Activated CD4-positive, alpha-beta memory T cell treated with anti-CD3 and anti-CD28 coated beads, Interleukin-2, amount 10 ng/mL, durations not matched to agents 7 days and 5 days (primary cell): ENCODE measurements around the gene TCEA3. TPM values are rescaled to one million over a fixed set of nuclear protein-coding genes. Genes with fewer than 3 reads are reported as not detected.

ENCODE experiments used
- CTCF ChIA-PET: fragments of 350-600 bp; sonication (Branson Sonifier 250); formaldehyde crosslinking; loops from one replicate; lab custom pipeline; 2021; ENCODE audit warnings: antibody characterized with exemption, inconsistent platforms; lab: Charles Lee
- POLR2A ChIA-PET: fragments of 350-600 bp; sonication (Branson Sonifier 250); formaldehyde crosslinking; loops from one replicate; lab custom pipeline; 2021; ENCODE audit warnings: antibody characterized with exemption; lab: Charles Lee
- DNase-seq: peaks from one replicate; pipeline ENCODE4 v3.0.0-alpha.2; 2020
- H3K27ac Mint-ChIP-seq: one replicate; pipeline ENCODE4 v1.8.0; 2021; ENCODE audit warnings: mild to moderate bottlenecking, mixed read lengths
- H3K27me3 Mint-ChIP-seq: one replicate; pipeline ENCODE4 v1.8.0; 2021; ENCODE audit warnings: mixed read lengths
- H3K36me3 Mint-ChIP-seq: one replicate; pipeline ENCODE4 v1.8.0; 2021; ENCODE audit warnings: low read depth, mixed read lengths
- H3K4me1 Mint-ChIP-seq: one replicate; pipeline ENCODE4 v1.8.0; 2021; ENCODE audit warnings: mixed read lengths
- H3K4me3 Mint-ChIP-seq: one replicate; pipeline ENCODE4 v1.8.0; 2021; ENCODE audit warnings: mild to moderate bottlenecking, mixed read lengths
- H3K9me3 Mint-ChIP-seq: one replicate; pipeline ENCODE4 v1.8.0; 2021; ENCODE audit warnings: mixed read lengths
- total RNA-seq, 2 experiments: library from RNA; stranded (reverse); gene quantifications; one replicate each; pipeline ENCODE4 v1.2.3, GENCODE V29; 2021

The TCEA3 gene
- total RNA-seq, 2 experiments from 2014 or later = 1.2 to 1.7 TPM

DNA sequence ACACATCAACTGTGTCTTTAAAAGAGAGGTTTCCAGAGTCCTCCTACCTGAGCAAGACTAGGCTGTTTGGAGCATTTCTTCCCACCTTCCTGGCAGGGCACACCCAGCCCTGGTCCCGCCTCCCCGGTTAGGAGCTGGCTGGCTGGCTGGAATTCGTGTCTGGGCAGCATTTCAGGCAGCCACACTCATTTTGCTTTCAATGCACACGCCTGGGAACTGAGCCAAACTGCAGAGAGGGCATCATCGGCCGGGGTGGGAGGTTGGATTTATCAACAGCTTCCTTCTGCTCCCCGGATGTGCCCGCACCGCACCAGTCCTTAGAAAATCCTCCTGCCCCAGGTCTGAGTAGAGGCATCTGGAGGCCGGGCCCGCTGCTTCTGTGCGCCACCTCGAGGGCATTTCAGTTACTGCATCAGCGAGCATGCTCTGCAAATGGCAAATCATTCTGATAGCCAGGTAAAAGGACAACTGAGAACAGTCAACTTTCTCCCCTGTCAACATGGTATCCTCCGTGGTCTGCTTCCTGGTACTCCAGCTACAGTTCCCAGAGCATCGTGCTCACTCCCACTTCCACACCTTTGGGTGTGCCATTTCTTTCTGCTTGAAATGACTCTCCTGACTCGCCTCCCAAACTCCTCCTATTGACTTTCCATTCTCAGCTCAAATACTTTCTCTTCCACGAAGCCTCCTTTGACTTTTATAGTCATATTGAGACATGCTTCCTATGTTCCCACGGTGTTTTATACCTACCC, 20.6 kb downstream of the TCEA3 start:
- CTCF ChIA-PET = interaction anchor here (0.5 to 2.3 kb wide), 27 partner anchors 8 to 656 kb away, joined by 3 to 11 read pairs (median 3); partner anchors contain the start of gene HNRNPR
- no peaks in the 10 kb centered on the region for H3K36me3 Mint-ChIP-seq
- H3K27me3 Mint-ChIP-seq = no peaks in the 10 kb centered on the region
- H3K4me3 Mint-ChIP-seq = no peak overlapping the region
- DNase-seq = peak; percentile 87
- peaks cover 18% of the 10 kb centered on the region for H3K4me1 Mint-ChIP-seq
- POLR2A ChIA-PET = interaction anchor here (0.7 to 1.8 kb wide), 3 partner anchors 10 to 60 kb away, joined by 3 to 10 read pairs (median 3); partner anchors contain the start of gene HNRNPR
- H3K9me3 Mint-ChIP-seq = no peaks in the 10 kb centered on the region
- no peak overlapping the region for H3K27ac Mint-ChIP-seq

DNA sequence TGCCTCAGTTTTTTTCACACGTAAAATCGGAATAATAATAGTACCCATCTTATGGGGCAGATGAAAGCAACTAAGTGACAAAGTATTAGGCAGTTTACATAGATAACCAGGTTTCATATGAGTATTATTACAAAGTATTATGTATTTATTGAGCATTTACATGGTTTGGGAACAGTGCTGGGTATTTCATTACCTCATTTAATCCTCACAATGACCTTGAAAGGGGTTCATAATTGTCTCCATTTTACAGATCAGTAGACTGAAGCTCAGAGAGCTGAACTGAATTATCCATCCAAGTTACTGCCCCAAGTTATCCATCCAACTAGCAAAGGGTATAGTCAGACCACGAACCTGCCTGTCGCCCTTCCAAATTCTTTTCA, 21.2 kb downstream of the TCEA3 start:
- Mint-ChIP-seq H3K27ac (no peak overlapping the region), H3K9me3 (no peaks in the 10 kb centered on the region), H3K4me3 (no peak overlapping the region), H3K36me3 (no peaks in the 10 kb centered on the region), H3K27me3 (no peaks in the 10 kb centered on the region), H3K4me1 (peaks cover 18% of the 10 kb centered on the region)
- ChIA-PET POLR2A (interaction anchor here (1.3 to 1.8 kb wide), 2 partner anchors 35 to 59 kb away, joined by 3 to 10 read pairs; partner anchors contain the start of gene HNRNPR), CTCF (interaction anchor here (0.6 to 2.3 kb wide), 23 partner anchors 8 to 655 kb away, joined by 3 to 11 read pairs (median 3); partner anchors contain the start of gene HNRNPR)
- no peak for DNase-seq

- ChIA-PET POLR2A (interaction anchor here (1.8 kb wide), 1 partner anchor 59 kb away, joined by 10 read pairs; the partner anchor contains the start of gene HNRNPR), CTCF (interaction anchor here (0.8 to 2.3 kb wide), 5 partner anchors 19 to 137 kb away, joined by 3 to 11 read pairs (median 3); partner anchors contain the start of gene HNRNPR)
- H3K27ac Mint-ChIP-seq = no peak overlapping the region
- no peaks in the 10 kb centered on the region for H3K36me3 Mint-ChIP-seq
- DNase-seq = no peak
- no peaks in the 10 kb centered on the region for H3K9me3 Mint-ChIP-seq
- peaks cover 18% of the 10 kb centered on the region for H3K4me1 Mint-ChIP-seq
- no peaks in the 10 kb centered on the region for H3K27me3 Mint-ChIP-seq
- no peak overlapping the region for H3K4me3 Mint-ChIP-seq
These were observed 21.6 kb downstream of the TCEA3 start for GRCh38 chr1:23403038-23403336.

GRCh38 chr1:23402286-23403037, 22.1 kb downstream of the TCEA3 start:
- peaks cover 18% of the 10 kb centered on the region for H3K4me1 Mint-ChIP-seq
- H3K4me3 Mint-ChIP-seq = no peak overlapping the region
- DNase-seq = no peak
- no peaks in the 10 kb centered on the region for H3K27me3 Mint-ChIP-seq
- ChIA-PET POLR2A (no interaction called here), CTCF (interaction anchor here (0.7 to 2.3 kb wide), 5 partner anchors 8 to 137 kb away, joined by 3 to 11 read pairs (median 4); no protein-coding TSS in a partner anchor)
- no peaks in the 10 kb centered on the region for H3K9me3 Mint-ChIP-seq
- no peak overlapping the region for H3K27ac Mint-ChIP-seq
- H3K36me3 Mint-ChIP-seq = no peaks in the 10 kb centered on the region

DNA sequence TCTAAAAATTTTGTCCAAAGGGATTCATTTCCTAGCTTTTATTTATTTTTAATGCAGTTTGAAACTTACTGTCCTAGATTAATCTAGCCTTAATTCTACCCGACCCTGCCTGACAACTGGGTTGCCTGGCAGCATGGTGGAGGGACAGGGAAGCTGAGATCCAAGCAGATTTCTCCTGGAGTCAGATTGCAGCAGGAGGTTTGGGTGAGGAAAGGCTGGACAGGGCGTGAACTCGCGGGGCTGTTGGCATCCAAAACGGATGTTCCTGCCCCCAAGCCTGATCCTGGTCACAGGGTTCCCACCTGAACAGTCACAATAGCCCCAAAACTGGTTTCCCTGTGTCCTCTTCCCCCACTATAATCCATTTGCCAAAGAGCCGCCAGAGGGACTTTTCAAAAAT, 23.2 kb downstream of the TCEA3 start:
- Mint-ChIP-seq H3K36me3 (no peaks in the 10 kb centered on the region), H3K27ac (no peak overlapping the region), H3K27me3 (no peaks in the 10 kb centered on the region), H3K4me3 (no peak overlapping the region), H3K9me3 (no peaks in the 10 kb centered on the region), H3K4me1 (peaks cover 18% of the 10 kb centered on the region)
- POLR2A ChIA-PET = interaction anchor here (0.8 kb wide), 1 partner anchor 343 kb away, joined by 3 read pairs; no protein-coding TSS in a partner anchor
- CTCF ChIA-PET = interaction anchor here (1.3 kb wide), 1 partner anchor 54 kb away, joined by 4 read pairs; no protein-coding TSS in a partner anchor
- no peak for DNase-seq

DNA sequence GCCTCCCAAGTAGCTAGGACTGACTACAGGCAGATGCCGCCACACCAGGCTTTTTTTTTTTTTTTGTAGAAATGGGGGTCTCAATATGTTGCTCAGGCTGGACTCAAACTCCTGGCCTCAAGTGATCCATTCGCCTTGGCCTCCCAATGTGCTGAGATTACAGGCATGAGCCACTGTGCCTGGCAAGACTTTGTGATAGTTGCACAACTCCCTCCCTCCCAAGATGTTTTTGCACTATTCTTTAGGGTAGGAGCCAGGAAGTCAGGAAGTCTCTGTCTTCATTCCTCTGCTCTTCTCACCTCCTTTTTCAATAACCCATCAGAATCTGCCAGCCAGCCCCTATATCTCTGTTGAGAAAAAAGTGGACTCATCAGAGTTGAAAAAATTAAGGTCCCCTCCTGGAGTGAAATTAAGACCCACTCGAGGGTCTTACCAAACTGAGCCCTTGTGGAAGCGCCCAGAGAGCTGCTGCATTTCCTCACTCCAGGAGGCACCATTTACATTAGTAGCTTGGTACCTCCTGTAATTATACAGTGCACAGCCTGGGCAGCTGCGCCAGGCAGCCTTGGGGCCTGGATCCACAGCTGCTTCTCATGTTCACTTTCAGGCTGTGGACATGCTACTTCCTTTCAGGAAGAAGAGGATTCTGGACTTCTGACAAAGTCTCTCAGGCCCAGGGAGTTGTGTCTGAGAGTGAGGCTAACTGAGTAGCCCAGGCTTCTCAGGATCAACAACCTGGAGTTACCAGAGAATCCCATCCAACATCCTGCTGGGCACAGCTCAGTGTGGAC, 24.0 kb downstream of the TCEA3 start:
- no peak overlapping the region for H3K4me3 Mint-ChIP-seq
- H3K27me3 Mint-ChIP-seq = no peaks in the 10 kb centered on the region
- DNase-seq = no peak
- no peak overlapping the region for H3K27ac Mint-ChIP-seq
- ChIA-PET CTCF (interaction anchor here (0.6 kb wide), 1 partner anchor 196 kb away, joined by 3 read pairs; no protein-coding TSS in a partner anchor), POLR2A (interaction anchor here (0.8 kb wide), 1 partner anchor 344 kb away, joined by 3 read pairs; no protein-coding TSS in a partner anchor)
- H3K9me3 Mint-ChIP-seq = peaks cover 2% of the 10 kb centered on the region
- H3K4me1 Mint-ChIP-seq = peaks cover 24% of the 10 kb centered on the region
- no peaks in the 10 kb centered on the region for H3K36me3 Mint-ChIP-seq

- ChIA-PET POLR2A (no interaction called here), CTCF (no interaction called here)
- no peak for DNase-seq
- H3K4me3 Mint-ChIP-seq = no peak overlapping the region
- no peaks in the 10 kb centered on the region for H3K27me3 Mint-ChIP-seq
- H3K9me3 Mint-ChIP-seq = peaks cover 2% of the 10 kb centered on the region
- H3K4me1 Mint-ChIP-seq = peaks cover 27% of the 10 kb centered on the region
- no peaks in the 10 kb centered on the region for H3K36me3 Mint-ChIP-seq
- no peak overlapping the region for H3K27ac Mint-ChIP-seq
These were observed 25.3 kb downstream of the TCEA3 start for GRCh38 chr1:23399229-23399628.

DNA sequence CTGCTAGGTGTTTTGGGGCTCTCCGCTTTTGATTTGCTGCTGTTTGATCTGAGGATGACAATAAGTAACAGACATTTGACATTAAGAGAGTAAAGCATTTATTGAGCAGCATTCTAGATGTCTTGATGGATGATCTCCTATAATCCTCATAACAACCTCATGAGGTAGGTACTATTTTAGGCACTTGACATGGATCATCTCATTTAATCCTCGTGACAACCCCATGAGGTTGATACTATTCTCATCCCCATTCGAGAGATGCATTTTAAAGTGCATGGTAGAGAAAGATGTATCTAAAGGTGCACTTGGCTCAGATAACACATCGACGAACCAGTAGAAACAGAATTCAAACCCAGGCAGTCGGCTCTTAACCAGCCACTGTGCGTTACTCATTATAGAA, 26.6 kb downstream of the TCEA3 start:
- no peaks in the 10 kb centered on the region for H3K36me3 Mint-ChIP-seq
- no peak overlapping the region for H3K4me3 Mint-ChIP-seq
- no peak for DNase-seq
- POLR2A ChIA-PET = no interaction called here
- CTCF ChIA-PET = no interaction called here
- H3K9me3 Mint-ChIP-seq = peaks cover 2% of the 10 kb centered on the region
- peaks cover 19% of the 10 kb centered on the region for H3K4me1 Mint-ChIP-seq
- H3K27ac Mint-ChIP-seq = no peak overlapping the region
- no peaks in the 10 kb centered on the region for H3K27me3 Mint-ChIP-seq

DNA sequence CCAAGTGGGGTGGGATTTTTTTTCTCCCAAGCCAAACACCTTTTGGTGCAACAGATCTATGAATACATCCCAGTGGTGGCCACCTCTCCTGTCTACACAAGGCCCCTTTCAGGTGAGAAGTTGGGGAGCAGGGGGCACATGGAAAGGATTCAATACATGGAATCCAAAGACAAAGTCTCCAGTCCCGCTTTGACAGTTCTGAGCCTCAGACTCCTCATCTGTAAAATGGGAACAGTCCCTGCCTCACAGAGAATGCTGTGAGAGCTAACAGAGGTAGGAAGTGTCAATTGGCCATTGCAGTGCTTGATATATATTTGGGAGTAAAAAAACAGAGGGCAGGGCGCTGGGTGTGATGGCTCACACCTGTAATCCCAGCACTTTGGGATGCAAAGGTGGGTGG, 28.2 kb downstream of the TCEA3 start:
- peaks cover 2% of the 10 kb centered on the region for H3K9me3 Mint-ChIP-seq
- H3K27me3 Mint-ChIP-seq = no peaks in the 10 kb centered on the region
- H3K4me3 Mint-ChIP-seq = no peak overlapping the region
- H3K36me3 Mint-ChIP-seq = no peaks in the 10 kb centered on the region
- no peak for DNase-seq
- H3K4me1 Mint-ChIP-seq = peaks cover 14% of the 10 kb centered on the region
- no peak overlapping the region for H3K27ac Mint-ChIP-seq
- ChIA-PET POLR2A (no interaction called here), CTCF (interaction anchor here (0.7 kb wide), 2 partner anchors 11 to 1287 kb away, joined by 3 to 4 read pairs; no protein-coding TSS in a partner anchor)

DNA sequence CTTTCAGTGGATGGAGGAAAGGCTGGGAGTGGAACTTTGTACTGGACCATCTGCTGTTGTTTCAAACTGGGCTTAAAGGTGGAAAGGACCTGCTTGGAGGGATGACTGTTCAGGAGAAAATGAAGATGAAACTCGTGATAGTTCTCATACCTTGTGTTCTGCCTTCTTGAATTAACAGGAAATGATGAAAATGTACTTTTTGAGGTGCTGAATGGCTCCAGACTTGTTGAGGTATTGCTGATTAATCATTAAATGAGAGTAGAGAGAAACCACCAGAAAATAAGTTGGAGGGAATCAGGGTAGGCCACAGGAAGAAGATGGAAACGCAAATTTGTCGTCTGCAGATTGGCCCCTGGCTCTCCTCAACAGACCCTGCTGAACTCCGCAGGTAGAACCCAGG, 28.7 kb downstream of the TCEA3 start:
- ChIA-PET CTCF (interaction anchor here (0.7 kb wide), 1 partner anchor 8 kb away, joined by 4 read pairs; no protein-coding TSS in a partner anchor), POLR2A (no interaction called here)
- Mint-ChIP-seq H3K4me1 (peaks cover 14% of the 10 kb centered on the region), H3K27ac (peak overlapping the region; percentile 19), H3K9me3 (peaks cover 2% of the 10 kb centered on the region), H3K36me3 (no peaks in the 10 kb centered on the region), H3K4me3 (no peak overlapping the region), H3K27me3 (no peaks in the 10 kb centered on the region)
- no peak for DNase-seq

DNA sequence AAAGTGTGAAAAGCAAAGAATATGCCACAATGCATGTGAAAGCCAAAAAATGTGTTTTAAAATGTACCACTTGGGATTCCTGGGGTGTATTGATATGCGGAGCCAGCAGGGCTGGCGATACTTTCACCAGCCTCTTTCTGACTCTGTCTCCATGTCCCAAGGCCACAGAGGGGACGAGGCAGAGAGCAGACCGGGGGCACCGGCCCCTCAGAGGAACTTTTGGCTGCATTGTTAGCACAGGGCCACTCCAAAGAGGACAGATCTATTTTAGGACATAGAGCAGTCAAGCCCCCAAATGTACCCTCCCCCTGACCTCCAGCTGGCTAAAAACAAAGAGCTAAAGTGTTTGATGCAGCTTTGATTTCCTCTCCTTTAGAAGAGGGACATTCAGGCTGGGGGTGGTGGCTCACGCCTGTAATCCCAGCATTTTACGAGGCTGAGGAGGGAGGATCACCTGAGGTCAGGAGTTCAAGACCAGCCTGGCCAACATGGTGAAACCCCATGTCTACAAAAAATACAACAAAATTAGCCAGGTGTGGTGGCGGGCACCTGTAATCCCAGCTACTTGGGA, 29.3 kb downstream of the TCEA3 start:
- Mint-ChIP-seq H3K36me3 (no peaks in the 10 kb centered on the region), H3K4me1 (peaks cover 14% of the 10 kb centered on the region), H3K27ac (no peak overlapping the region), H3K27me3 (no peaks in the 10 kb centered on the region), H3K4me3 (no peak overlapping the region), H3K9me3 (peaks cover 2% of the 10 kb centered on the region)
- ChIA-PET POLR2A (no interaction called here), CTCF (interaction anchor here (0.7 to 1.1 kb wide), 2 partner anchors 8 kb away, joined by 4 read pairs; no protein-coding TSS in a partner anchor)
- DNase-seq = no peak

DNA sequence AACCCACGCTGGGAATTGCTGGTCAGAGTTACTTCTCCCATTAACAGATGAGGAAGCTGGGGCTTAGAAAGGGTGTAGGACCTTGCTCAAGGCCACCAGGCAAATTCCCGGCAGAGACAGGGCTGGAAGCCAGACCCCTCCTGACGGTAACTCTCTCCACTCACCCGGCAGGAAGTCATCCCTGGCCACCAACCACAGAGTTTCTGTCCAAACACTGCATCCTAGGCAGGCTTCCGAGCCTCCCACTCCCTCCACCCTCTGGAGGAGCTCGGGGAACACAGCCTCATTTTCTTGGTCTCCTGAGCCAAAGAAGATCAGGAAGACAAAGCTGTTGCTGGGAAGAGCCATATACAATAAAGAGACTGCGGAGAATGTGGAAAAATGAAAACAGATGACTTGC, 29.9 kb downstream of the TCEA3 start:
- CTCF ChIA-PET = interaction anchor here (0.6 to 1.1 kb wide), 2 partner anchors 9 to 357 kb away, joined by 4 read pairs; no protein-coding TSS in a partner anchor
- Mint-ChIP-seq H3K9me3 (peaks cover 2% of the 10 kb centered on the region), H3K36me3 (no peaks in the 10 kb centered on the region), H3K4me3 (no peak overlapping the region), H3K4me1 (peaks cover 14% of the 10 kb centered on the region), H3K27me3 (no peaks in the 10 kb centered on the region), H3K27ac (no peak overlapping the region)
- no peak for DNase-seq
- POLR2A ChIA-PET = interaction anchor here (1.0 kb wide), 1 partner anchor 10 kb away, joined by 3 read pairs; no protein-coding TSS in a partner anchor
